HG02840 (cell line): ENCODE results near the gene KCNIP1.
"Not testable (repeated sequence)": the region's sequence is repeated elsewhere in the genome, so short reads cannot be mapped to it uniquely, and the experiment has no call there.

ENCODE experiments used
- ATAC-seq: cut with Tn5 transposase; IDR thresholded peaks from one replicate; pipeline ENCODE4 v1.9.1; 2021; ENCODE audit warnings: mild to moderate bottlenecking, moderate library complexity, moderate number of reproducible peaks; ENCODE audit not compliant: unreplicated experiment, low FRiP score

KCNIP1 gene

GRCh38 chr5:170533383-170533782, 29.6 kb downstream of the KCNIP1 start:
- ATAC-seq = no peak

GRCh38 chr5:170534177-170534576, 30.4 kb downstream of the KCNIP1 start:
- no peak for ATAC-seq

- ATAC-seq = no peak
Observed at GRCh38 chr5:170534941-170535340, 31.1 kb downstream of the KCNIP1 start.

- ATAC-seq = no peak
Observed at GRCh38 chr5:170536525-170536924, 32.7 kb downstream of the KCNIP1 start.

- ATAC-seq = no peak
Observed at GRCh38 chr5:170537451-170538095, 33.8 kb downstream of the KCNIP1 start.

GRCh38 chr5:170538096-170538465, 34.3 kb downstream of the KCNIP1 start:
- ATAC-seq = no peak

GRCh38 chr5:170538696-170539586, 35.1 kb downstream of the KCNIP1 start:
- ATAC-seq = no peak

- no peak for ATAC-seq
Observed at GRCh38 chr5:170540271-170540670, 36.5 kb downstream of the KCNIP1 start.

GRCh38 chr5:170541146-170541769, 37.4 kb downstream of the KCNIP1 start:
- no peak for ATAC-seq

GRCh38 chr5:170542691-170543293, 39.0 kb downstream of the KCNIP1 start:
- ATAC-seq = no peak

GRCh38 chr5:170545313-170545712, 41.5 kb downstream of the KCNIP1 start:
- no peak for ATAC-seq

- ATAC-seq = no peak
Observed at GRCh38 chr5:170545811-170546210, 42.0 kb downstream of the KCNIP1 start.

- ATAC-seq = no peak
Observed at GRCh38 chr5:170546282-170546681, 42.5 kb downstream of the KCNIP1 start.

- not testable (repeated sequence) for ATAC-seq
Observed at GRCh38 chr5:170550382-170550781, 46.6 kb downstream of the KCNIP1 start.

- ATAC-seq = no peak
Observed at GRCh38 chr5:170551076-170551475, 47.3 kb downstream of the KCNIP1 start.

GRCh38 chr5:170551622-170552021, 47.8 kb downstream of the KCNIP1 start:
- no peak for ATAC-seq

GRCh38 chr5:170552621-170553115, 48.8 kb downstream of the KCNIP1 start:
- no peak for ATAC-seq

GRCh38 chr5:170553218-170553617, 49.4 kb downstream of the KCNIP1 start:
- ATAC-seq = no peak

- no peak for ATAC-seq
Observed at GRCh38 chr5:170554521-170555267, 50.9 kb downstream of the KCNIP1 start.

- ATAC-seq = no peak
Observed at GRCh38 chr5:170557314-170557713, 53.5 kb downstream of the KCNIP1 start.
